HEK293 (cell line): ENCODE results near the gene DDX47.

Experiments used
- EGR2 ChIP-seq: fragments of 450-650 bp; formaldehyde crosslinking; IDR thresholded peaks from 2 replicates; pipeline ENCODE4 v1.5.1; 2016; ENCODE audit warnings: low read depth, missing biosample characterization, missing genetic modification characterization
- KLF10 ChIP-seq: fragments of 450-650 bp; IDR thresholded peaks from 2 replicates; pipeline ENCODE4 v1.5.1; 2018; ENCODE audit warnings: missing biosample characterization, mild to moderate bottlenecking, missing genetic modification characterization
- PRDM1 ChIP-seq: fragments of 450-650 bp; formaldehyde crosslinking; IDR thresholded peaks from 2 replicates; pipeline ENCODE4; 2016; ENCODE audit warnings: missing biosample characterization, missing genetic modification characterization
- REPIN1 ChIP-seq: fragments of 450-650 bp; formaldehyde crosslinking; IDR thresholded peaks from 2 replicates; pipeline ENCODE4 v1.5.1; 2017; ENCODE audit warnings: missing biosample characterization, missing genetic modification characterization, low read depth
- SP3 ChIP-seq: fragments of 450-650 bp; formaldehyde crosslinking; IDR thresholded peaks from 2 replicates; pipeline ENCODE4 v1.5.1; 2016; ENCODE audit warnings: missing biosample characterization, missing genetic modification characterization
- YY2 ChIP-seq: fragments of 450-650 bp; formaldehyde crosslinking; IDR thresholded peaks from 2 replicates; pipeline ENCODE4 v1.5.1; 2016; ENCODE audit warnings: missing biosample characterization, missing genetic modification characterization
- ZBTB1 ChIP-seq: fragments of 450-650 bp; formaldehyde crosslinking; IDR thresholded peaks from 2 replicates; pipeline ENCODE4 v1.5.1; 2016; ENCODE audit warnings: missing biosample characterization, missing genetic modification characterization
- ZBTB6 ChIP-seq: fragments of 450-650 bp; formaldehyde crosslinking; IDR thresholded peaks from 2 replicates; pipeline ENCODE4 v1.5.1; 2017; ENCODE audit warnings: missing biosample characterization, missing genetic modification characterization
- ZFP69B ChIP-seq: fragments of 450-650 bp; formaldehyde crosslinking; IDR thresholded peaks from 2 replicates; pipeline ENCODE4 v1.5.1; 2016; ENCODE audit warnings: missing biosample characterization, missing genetic modification characterization
- ZNF10 ChIP-seq: fragments of 450-650 bp; formaldehyde crosslinking; IDR thresholded peaks from 2 replicates; pipeline ENCODE4 v1.5.1; 2017; ENCODE audit warnings: missing biosample characterization, missing genetic modification characterization
- ZNF112 ChIP-seq: fragments of 450-650 bp; formaldehyde crosslinking; IDR thresholded peaks from 2 replicates; pipeline ENCODE4 v1.5.0; 2017; ENCODE audit warnings: missing biosample characterization, missing genetic modification characterization
- ZNF155 ChIP-seq: fragments of 450-650 bp; formaldehyde crosslinking; IDR thresholded peaks from 2 replicates; pipeline ENCODE4 v1.5.1; 2016; ENCODE audit warnings: missing biosample characterization, missing genetic modification characterization
- ZNF16 ChIP-seq: fragments of 450-650 bp; formaldehyde crosslinking; IDR thresholded peaks from 2 replicates; pipeline ENCODE4 v1.5.1; 2016; ENCODE audit warnings: low read depth, missing biosample characterization, missing genetic modification characterization
- ZNF174 ChIP-seq: fragments of 450-650 bp; formaldehyde crosslinking; IDR thresholded peaks from 2 replicates; pipeline ENCODE4 v1.5.0; 2017; ENCODE audit warnings: missing biosample characterization, mild to moderate bottlenecking, missing genetic modification characterization
- ZNF184 ChIP-seq: fragments of 450-650 bp; IDR thresholded peaks from 2 replicates; pipeline ENCODE4 v1.5.1; 2018; ENCODE audit warnings: missing biosample characterization, mild to moderate bottlenecking, missing genetic modification characterization
- ZNF248 ChIP-seq: fragments of 450-650 bp; formaldehyde crosslinking; IDR thresholded peaks from 2 replicates; pipeline ENCODE4 v1.5.1; 2017; ENCODE audit warnings: missing biosample characterization, missing genetic modification characterization
- ZNF311 ChIP-seq: fragments of 450-650 bp; formaldehyde crosslinking; IDR thresholded peaks from 2 replicates; pipeline ENCODE4 v1.5.1; 2017; ENCODE audit warnings: missing biosample characterization, missing genetic modification characterization, borderline replicate concordance
- ZNF335 ChIP-seq: fragments of 450-650 bp; formaldehyde crosslinking; conservative IDR thresholded peaks from 2 replicates; pipeline ENCODE4 v1.5.1; 2016; ENCODE audit warnings: missing biosample characterization, missing genetic modification characterization
- ZNF354C ChIP-seq: fragments of 450-650 bp; formaldehyde crosslinking; IDR thresholded peaks from 2 replicates; pipeline ENCODE4 v1.5.1; 2016; ENCODE audit warnings: missing biosample characterization, missing genetic modification characterization, low read depth, borderline replicate concordance
- ZNF473 ChIP-seq: fragments of 450-650 bp; formaldehyde crosslinking; IDR thresholded peaks from 2 replicates; pipeline ENCODE4 v1.5.1; 2017; ENCODE audit warnings: missing biosample characterization, missing genetic modification characterization
- ZNF549 ChIP-seq: fragments of 450-650 bp; IDR thresholded peaks from 2 replicates; pipeline ENCODE4 v1.5.1; 2018; ENCODE audit warnings: missing biosample characterization, missing genetic modification characterization, mild to moderate bottlenecking, inconsistent platforms, moderate library complexity
- ZNF555 ChIP-seq: fragments of 450-650 bp; formaldehyde crosslinking; conservative IDR thresholded peaks from 2 replicates; pipeline ENCODE4 v1.5.1; 2017; ENCODE audit warnings: missing biosample characterization, mild to moderate bottlenecking, missing genetic modification characterization, inconsistent platforms
- ZNF558 ChIP-seq: fragments of 450-650 bp; formaldehyde crosslinking; IDR thresholded peaks from 2 replicates; pipeline ENCODE4 v1.5.1; 2016; ENCODE audit warnings: missing biosample characterization, missing genetic modification characterization
- ZNF560 ChIP-seq: fragments of 450-650 bp; formaldehyde crosslinking; IDR thresholded peaks from 2 replicates; pipeline ENCODE4 v1.5.1; 2017; ENCODE audit warnings: missing biosample characterization, missing genetic modification characterization, borderline replicate concordance
- ZNF629 ChIP-seq: fragments of 450-650 bp; formaldehyde crosslinking; IDR thresholded peaks from 2 replicates; pipeline ENCODE4 v1.5.1; 2017; ENCODE audit warnings: missing biosample characterization, missing genetic modification characterization
- ZNF660 ChIP-seq: fragments of 450-650 bp; IDR thresholded peaks from 2 replicates; pipeline ENCODE4 v1.5.1; 2018; ENCODE audit warnings: missing biosample characterization, mild to moderate bottlenecking, missing genetic modification characterization
- ZNF670 ChIP-seq: fragments of 450-650 bp; formaldehyde crosslinking; IDR thresholded peaks from 2 replicates; pipeline ENCODE4 v1.5.1; 2016; ENCODE audit warnings: missing biosample characterization, missing genetic modification characterization, low read depth
- ZNF707 ChIP-seq: fragments of 450-650 bp; formaldehyde crosslinking; IDR thresholded peaks from 2 replicates; pipeline ENCODE4 v1.5.1; 2016; ENCODE audit warnings: missing biosample characterization, missing genetic modification characterization
- ZNF843 ChIP-seq: fragments of 450-650 bp; formaldehyde crosslinking; IDR thresholded peaks from 2 replicates; pipeline ENCODE4 v1.5.1; 2016; ENCODE audit warnings: missing biosample characterization, missing genetic modification characterization
- ZSCAN5A ChIP-seq: fragments of 450-650 bp; formaldehyde crosslinking; IDR thresholded peaks from 2 replicates; pipeline ENCODE4 v1.5.1; 2016; ENCODE audit warnings: missing biosample characterization, missing genetic modification characterization
- TF ChIP-seq, protein P1 (sequence below): fragments of 450-650 bp; formaldehyde crosslinking; IDR thresholded peaks from 2 replicates; pipeline ENCODE4 v1.5.1; 2017; ENCODE audit warnings: missing biosample characterization, missing genetic modification characterization
- TF ChIP-seq, protein P2 (sequence below): fragments of 450-650 bp; formaldehyde crosslinking; IDR thresholded peaks from 2 replicates; pipeline ENCODE4 v1.5.1; 2016; ENCODE audit warnings: missing biosample characterization, missing genetic modification characterization
- TF ChIP-seq, protein P3 (sequence below): fragments of 450-650 bp; formaldehyde crosslinking; IDR thresholded peaks from 2 replicates; pipeline ENCODE4 v1.5.1; 2016; ENCODE audit warnings: missing biosample characterization, missing genetic modification characterization

The DDX47 gene

GRCh38 chr12:12786706-12787601 is 26.2 kb upstream of the DDX47 start (continued):
- TF ChIP-seq ZNF248 (tag by site-specific recombination) (no peak), ZNF629 (no peak), SP3 (no peak), ZNF155 (tag by site-specific recombination) (no peak), YY2 (peak; percentile 40; the same call in 1 of the 2 replicates), ZNF184 (tag by site-specific recombination) (no peak), ZNF16 (no peak), ZFP69B (0 out of 2 replicates have a peak, but pooled peaks have one; percentile 16), ZBTB1 (tag by site-specific recombination) (no peak), ZNF10 (tag by site-specific recombination) (no peak), ZNF660 (tag by site-specific recombination) (no peak), ZNF670 (no peak), ZNF335 (tag by site-specific recombination) (peak; percentile 76), ZNF843 (tag by site-specific recombination) (no peak), ZNF549 (no peak), ZNF558 (tag by site-specific recombination) (no peak), ZNF473 (no peak), KLF10 (no peak; the same call in 1 of the 2 replicates), ZSCAN5A (tag by site-specific recombination) (0 out of 2 replicates have a peak, but pooled peaks have one; percentile 55), ZNF311 (tag by site-specific recombination) (no peak), ZNF112 (tag by site-specific recombination) (no peak), ZNF555 (tag by site-specific recombination) (no peak), EGR2 (tag by site-specific recombination) (no peak), ZNF707 (tag by site-specific recombination) (no peak), ZNF174 (tag by site-specific recombination) (no peak), ZNF560 (tag by site-specific recombination) (no peak), ZBTB6 (tag by site-specific recombination) (no peak), REPIN1 (no peak), PRDM1 (tag by site-specific recombination) (no peak), ZNF354C (tag by site-specific recombination) (no peak)
- TF ChIP-seq, protein P1, sequence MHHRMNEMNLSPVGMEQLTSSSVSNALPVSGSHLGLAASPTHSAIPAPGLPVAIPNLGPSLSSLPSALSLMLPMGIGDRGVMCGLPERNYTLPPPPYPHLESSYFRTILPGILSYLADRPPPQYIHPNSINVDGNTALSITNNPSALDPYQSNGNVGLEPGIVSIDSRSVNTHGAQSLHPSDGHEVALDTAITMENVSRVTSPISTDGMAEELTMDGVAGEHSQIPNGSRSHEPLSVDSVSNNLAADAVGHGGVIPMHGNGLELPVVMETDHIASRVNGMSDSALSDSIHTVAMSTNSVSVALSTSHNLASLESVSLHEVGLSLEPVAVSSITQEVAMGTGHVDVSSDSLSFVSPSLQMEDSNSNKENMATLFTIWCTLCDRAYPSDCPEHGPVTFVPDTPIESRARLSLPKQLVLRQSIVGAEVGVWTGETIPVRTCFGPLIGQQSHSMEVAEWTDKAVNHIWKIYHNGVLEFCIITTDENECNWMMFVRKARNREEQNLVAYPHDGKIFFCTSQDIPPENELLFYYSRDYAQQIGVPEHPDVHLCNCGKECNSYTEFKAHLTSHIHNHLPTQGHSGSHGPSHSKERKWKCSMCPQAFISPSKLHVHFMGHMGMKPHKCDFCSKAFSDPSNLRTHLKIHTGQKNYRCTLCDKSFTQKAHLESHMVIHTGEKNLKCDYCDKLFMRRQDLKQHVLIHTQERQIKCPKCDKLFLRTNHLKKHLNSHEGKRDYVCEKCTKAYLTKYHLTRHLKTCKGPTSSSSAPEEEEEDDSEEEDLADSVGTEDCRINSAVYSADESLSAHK, result no peak
- TF ChIP-seq, protein P2, sequence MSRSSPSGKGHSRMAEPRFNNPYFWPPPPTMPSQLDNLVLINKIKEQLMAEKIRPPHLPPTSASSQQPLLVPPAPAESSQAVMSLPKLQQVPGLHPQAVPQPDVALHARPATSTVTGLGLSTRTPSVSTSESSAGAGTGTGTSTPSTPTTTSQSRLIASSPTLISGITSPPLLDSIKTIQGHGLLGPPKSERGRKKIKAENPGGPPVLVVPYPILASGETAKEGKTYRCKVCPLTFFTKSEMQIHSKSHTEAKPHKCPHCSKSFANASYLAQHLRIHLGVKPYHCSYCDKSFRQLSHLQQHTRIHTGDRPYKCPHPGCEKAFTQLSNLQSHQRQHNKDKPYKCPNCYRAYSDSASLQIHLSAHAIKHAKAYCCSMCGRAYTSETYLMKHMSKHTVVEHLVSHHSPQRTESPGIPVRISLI (tag by site-specific recombination), result no peak
- TF ChIP-seq, protein P3, sequence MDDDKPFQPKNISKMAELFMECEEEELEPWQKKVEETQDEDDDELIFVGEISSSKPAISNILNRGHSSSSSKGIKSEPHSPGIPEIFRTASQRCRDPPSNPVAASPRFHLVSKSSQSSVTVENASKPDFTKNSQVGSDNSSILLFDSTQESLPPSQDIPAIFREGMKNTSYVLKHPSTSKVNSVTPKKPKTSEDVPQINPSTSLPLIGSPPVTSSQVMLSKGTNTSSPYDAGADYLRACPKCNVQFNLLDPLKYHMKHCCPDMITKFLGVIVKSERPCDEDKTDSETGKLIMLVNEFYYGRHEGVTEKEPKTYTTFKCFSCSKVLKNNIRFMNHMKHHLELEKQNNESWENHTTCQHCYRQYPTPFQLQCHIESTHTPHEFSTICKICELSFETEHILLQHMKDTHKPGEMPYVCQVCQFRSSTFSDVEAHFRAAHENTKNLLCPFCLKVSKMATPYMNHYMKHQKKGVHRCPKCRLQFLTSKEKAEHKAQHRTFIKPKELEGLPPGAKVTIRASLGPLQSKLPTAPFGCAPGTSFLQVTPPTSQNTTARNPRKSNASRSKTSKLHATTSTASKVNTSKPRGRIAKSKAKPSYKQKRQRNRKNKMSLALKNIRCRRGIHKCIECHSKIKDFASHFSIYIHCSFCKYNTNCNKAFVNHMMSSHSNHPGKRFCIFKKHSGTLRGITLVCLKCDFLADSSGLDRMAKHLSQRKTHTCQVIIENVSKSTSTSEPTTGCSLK (tag by site-specific recombination), result no peak
